ENCODE results near the gene TMEM171. TPM values are rescaled to one million over a fixed set of nuclear protein-coding genes. Genes with fewer than 3 reads are reported as not detected.

TMEM171 gene
- total and polyA plus RNA-seq, 10 donors, result 1.9 to 38.0 (median 19.5) TPM

DNA sequence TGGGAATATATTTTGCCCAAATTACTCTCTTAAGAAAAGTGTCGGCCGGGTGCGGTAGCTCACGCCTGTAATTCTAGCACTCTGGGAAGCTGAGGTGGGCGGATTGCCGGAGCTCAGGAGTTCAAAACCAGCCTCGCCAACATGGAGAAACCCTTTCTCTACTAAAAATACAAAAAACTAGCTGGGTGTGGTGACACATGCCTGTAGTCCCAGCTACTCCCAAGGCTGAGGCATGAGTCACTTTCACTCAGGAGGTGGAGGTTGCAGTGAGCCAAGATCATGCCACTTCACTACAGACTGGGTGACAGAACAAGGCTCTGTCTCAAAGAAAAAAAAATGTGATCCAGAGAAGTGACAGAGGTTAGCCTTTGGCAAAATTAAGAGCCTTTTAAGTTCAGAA lies 26.4 kb upstream of the TMEM171 start:
- intact Hi-C loops (cut with DNase I; ENCODE audit: low total_unique reads), result no loop called here

DNA sequence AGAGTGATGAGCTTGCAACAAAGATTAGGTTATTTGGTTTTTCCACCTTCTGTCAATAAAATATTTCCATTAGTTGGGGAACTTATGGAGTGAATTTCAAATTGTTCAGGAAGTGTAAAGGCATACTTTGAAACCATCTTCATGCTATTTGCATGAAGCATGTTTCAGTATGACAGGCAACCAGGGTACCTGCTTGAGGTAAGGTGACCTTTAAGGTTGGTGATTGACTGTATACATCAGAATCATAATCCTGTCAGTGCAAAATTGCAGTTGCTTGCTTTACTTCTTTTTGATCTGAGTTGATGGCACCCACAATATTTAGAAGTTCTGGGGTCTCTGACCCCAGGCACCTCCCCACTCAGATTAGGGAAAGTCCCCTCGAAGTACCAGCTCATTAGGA lies 26.0 kb upstream of the TMEM171 start:
- peaks cover 0 to 18% (median 13%) of the 10 kb centered on the region in 8 donors for H3K9me3 ChIP-seq
- H3K27ac ChIP-seq, result peak overlapping the region in 1 of 8 donors; percentile 49
- no peak overlapping the region for H3K4me3 ChIP-seq
- peaks cover 0 to 7% (median 0%) of the 10 kb centered on the region in 6 donors for H3K4me1 ChIP-seq
- TF ChIP-seq, protein P1, sequence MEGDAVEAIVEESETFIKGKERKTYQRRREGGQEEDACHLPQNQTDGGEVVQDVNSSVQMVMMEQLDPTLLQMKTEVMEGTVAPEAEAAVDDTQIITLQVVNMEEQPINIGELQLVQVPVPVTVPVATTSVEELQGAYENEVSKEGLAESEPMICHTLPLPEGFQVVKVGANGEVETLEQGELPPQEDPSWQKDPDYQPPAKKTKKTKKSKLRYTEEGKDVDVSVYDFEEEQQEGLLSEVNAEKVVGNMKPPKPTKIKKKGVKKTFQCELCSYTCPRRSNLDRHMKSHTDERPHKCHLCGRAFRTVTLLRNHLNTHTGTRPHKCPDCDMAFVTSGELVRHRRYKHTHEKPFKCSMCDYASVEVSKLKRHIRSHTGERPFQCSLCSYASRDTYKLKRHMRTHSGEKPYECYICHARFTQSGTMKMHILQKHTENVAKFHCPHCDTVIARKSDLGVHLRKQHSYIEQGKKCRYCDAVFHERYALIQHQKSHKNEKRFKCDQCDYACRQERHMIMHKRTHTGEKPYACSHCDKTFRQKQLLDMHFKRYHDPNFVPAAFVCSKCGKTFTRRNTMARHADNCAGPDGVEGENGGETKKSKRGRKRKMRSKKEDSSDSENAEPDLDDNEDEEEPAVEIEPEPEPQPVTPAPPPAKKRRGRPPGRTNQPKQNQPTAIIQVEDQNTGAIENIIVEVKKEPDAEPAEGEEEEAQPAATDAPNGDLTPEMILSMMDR (IDR thresholded peaks at IDR 0.05 in 8 of 11, conservative IDR thresholded peaks at IDR 0.05 in 3 of 11), result no peak
- no peaks in the 10 kb centered on the region for H3K27me3 ChIP-seq (replicated peaks in 1 of 7)
- no peak for DNase-seq
- H3K36me3 ChIP-seq, result peaks cover 0 to 21% (median 0%) of the 10 kb centered on the region in 6 donors
- 66 to 92% (median 72%) methylated on average over 1 of the region's 1 CpG for WGBS, 5 donors
- intact Hi-C loops (cut with DNase I; ENCODE audit: low total_unique reads), result no loop called here

More for the DNA sequence above, 26.4 kb upstream of the TMEM171 start:
- peaks cover 0 to 7% (median 0%) of the 10 kb centered on the region in 6 donors for H3K4me1 ChIP-seq
- H3K27ac ChIP-seq, result peak overlapping the region in 2 of 8 donors; percentile 24 to 49
- WGBS, 5 donors, result 76 to 88% (median 78%) methylated on average over 7 of the region's 7 CpGs
- no peak overlapping the region for H3K4me3 ChIP-seq
- no peaks in the 10 kb centered on the region for H3K27me3 ChIP-seq (replicated peaks in 1 of 7)
- H3K9me3 ChIP-seq, result peaks cover 0 to 18% (median 13%) of the 10 kb centered on the region in 8 donors
- no peak for DNase-seq
- peaks cover 0 to 23% (median 0%) of the 10 kb centered on the region in 6 donors for H3K36me3 ChIP-seq
- TF ChIP-seq POLR2A (IDR thresholded peaks at IDR 0.05), result no peak
- TF ChIP-seq, protein P1 (IDR thresholded peaks at IDR 0.05 in 8 of 11, conservative IDR thresholded peaks at IDR 0.05 in 3 of 11), result no peak
- TF ChIP-seq POLR2AphosphoS5 (IDR thresholded peaks at IDR 0.05), result peak in 1 of 3 donors; percentile 43

DNA sequence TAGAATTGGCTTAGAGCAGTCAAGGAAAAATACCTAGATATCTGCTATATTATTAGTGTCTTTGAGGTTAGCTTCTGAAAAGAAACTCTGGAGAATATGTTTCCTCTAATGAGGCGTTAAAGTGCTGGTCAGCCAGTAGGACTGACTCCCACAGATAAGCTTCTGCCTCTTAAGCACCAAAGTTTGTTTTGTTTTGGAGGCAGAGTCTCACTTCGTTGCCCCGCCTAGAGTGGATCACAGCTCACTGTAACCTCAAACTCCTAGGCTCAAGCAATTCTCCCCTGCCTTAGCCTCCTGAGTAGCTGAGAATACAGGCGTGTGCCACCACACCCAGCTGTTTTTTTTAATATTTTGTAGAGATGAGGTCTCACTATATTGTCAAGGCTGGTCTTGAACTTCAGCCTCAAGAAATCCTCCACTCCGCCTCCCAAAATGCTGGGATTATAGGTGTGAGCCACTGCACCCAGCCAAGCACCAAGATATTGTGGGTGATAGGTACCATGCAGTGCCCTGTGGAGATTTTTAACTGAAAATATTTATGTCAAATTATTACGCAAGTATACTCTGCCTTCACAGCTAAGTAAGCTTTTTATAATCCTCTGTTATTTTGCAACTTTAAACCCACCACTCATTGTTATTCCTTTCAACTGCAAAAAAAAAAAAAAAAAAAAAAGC lies 24.7 kb upstream of the TMEM171 start:
- TF ChIP-seq, protein P1 (IDR thresholded peaks at IDR 0.05 in 8 of 11, conservative IDR thresholded peaks at IDR 0.05 in 3 of 11), result no peak
- no peak for TF ChIP-seq POLR2AphosphoS5 (IDR thresholded peaks at IDR 0.05)
- TF ChIP-seq POLR2A (IDR thresholded peaks at IDR 0.05), result no peak
- WGBS, 5 donors, result 83 to 89% (median 88%) methylated on average over 6 of the region's 6 CpGs
- H3K4me1 ChIP-seq, result peaks cover 0 to 7% (median 0%) of the 10 kb centered on the region in 6 donors

DNA sequence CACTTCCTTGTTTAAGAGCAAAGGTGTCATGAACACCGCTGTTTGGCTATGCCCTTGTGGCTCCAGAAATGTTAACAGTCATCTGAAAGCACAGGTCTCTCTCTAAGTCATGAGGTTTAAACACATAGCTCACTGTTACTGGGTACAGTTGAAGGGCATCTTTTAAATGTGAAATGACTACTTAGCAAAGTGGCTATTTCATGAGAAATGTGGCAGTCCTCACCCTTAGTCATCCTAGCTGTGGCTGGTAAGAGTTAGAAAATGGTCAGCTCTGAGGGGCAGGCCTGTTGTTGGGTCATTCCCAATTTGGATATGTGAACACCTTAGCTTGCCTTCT lies 24.2 kb upstream of the TMEM171 start:
- intact Hi-C loops (cut with DNase I; ENCODE audit: low total_unique reads), result no loop called here
- TF ChIP-seq POLR2AphosphoS5 (IDR thresholded peaks at IDR 0.05), result no peak
- TF ChIP-seq, protein P1 (IDR thresholded peaks at IDR 0.05 in 8 of 11, conservative IDR thresholded peaks at IDR 0.05 in 3 of 11), result no peak
- no peak for TF ChIP-seq POLR2A (IDR thresholded peaks at IDR 0.05)
- peaks cover 0 to 18% (median 13%) of the 10 kb centered on the region in 8 donors for H3K9me3 ChIP-seq
- DNase-seq, result no peak
- H3K4me3 ChIP-seq, result no peak overlapping the region
- H3K27ac ChIP-seq, result no peak overlapping the region
- H3K4me1 ChIP-seq, result peaks cover 0 to 7% (median 0%) of the 10 kb centered on the region in 6 donors
- no peaks in the 10 kb centered on the region for H3K27me3 ChIP-seq (replicated peaks in 1 of 7)
- WGBS, 5 donors, result 54 to 79% (median 56%) methylated on average over 1 of the region's 1 CpG
- H3K36me3 ChIP-seq, result peaks cover 0 to 11% (median 0%) of the 10 kb centered on the region in 6 donors

More for the DNA sequence above, 24.7 kb upstream of the TMEM171 start:
- intact Hi-C loops (cut with DNase I; ENCODE audit: low total_unique reads), result no loop called here
- no peak for DNase-seq
- peaks cover 0 to 18% (median 13%) of the 10 kb centered on the region in 8 donors for H3K9me3 ChIP-seq
- H3K36me3 ChIP-seq, result peaks cover 0 to 16% (median 0%) of the 10 kb centered on the region in 6 donors
- H3K4me3 ChIP-seq, result no peak overlapping the region
- no peaks in the 10 kb centered on the region for H3K27me3 ChIP-seq (replicated peaks in 1 of 7)
- H3K27ac ChIP-seq, result no peak overlapping the region

Measured in spleen (tissue), 11 donors.